GM21360 (cell line): ENCODE data around the gene NAV3.
"Not testable (repeated sequence)": the region's sequence is repeated elsewhere in the genome, so short reads cannot be mapped to it uniquely, and the experiment has no call there.

ENCODE experiments used
- ATAC-seq: cut with Tn5 transposase; IDR thresholded peaks from one replicate; pipeline ENCODE4 v1.9.1; 2021; ENCODE audit warnings: mild to moderate bottlenecking, moderate library complexity; ENCODE audit not compliant: unreplicated experiment

The NAV3 gene

DNA sequence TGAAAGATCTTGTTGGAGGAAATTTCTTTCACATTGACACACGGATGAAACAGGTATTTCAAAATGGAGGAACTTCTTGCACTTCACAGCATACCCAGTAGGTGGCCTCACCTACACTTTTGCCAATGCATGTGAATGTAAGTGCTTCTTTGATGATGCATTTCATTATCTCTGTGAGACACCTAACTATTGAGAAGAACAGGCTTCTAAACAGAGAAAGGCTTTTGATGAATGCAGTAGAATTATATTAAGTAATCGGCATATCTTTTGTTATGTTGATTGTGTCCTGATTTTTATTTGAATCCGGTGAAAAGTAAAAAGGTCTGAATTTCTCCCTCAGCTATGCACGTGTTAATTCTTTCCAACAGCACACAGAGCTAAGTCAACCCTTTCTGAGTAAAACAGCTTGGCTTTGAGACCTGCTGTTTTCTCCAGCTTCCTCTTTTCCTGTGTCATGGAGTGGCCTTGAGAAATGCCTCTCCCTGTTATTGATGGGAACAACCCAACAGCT is 399.0 kb downstream of the NAV3 start:
- ATAC-seq, result peak; percentile 98

DNA sequence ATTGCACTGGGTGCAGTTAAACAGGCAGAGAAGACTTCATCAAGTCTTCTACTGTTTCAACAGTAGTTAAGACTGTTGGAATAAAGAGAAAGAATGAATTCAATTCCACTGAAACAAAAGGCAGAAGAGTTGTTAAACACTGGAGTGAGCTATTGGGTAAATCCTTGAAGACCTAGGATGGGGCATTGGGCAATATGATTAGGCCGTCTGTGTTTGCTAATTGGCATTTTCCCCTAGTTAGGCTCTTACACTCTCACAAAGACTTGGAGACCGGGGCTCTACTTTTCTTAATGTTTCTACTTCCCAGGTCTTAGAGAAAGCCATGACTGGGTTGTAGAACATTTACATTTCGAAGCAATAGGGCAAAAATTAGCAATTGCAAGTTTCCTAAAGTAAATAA is 402.1 kb downstream of the NAV3 start:
- ATAC-seq, result no peak

DNA sequence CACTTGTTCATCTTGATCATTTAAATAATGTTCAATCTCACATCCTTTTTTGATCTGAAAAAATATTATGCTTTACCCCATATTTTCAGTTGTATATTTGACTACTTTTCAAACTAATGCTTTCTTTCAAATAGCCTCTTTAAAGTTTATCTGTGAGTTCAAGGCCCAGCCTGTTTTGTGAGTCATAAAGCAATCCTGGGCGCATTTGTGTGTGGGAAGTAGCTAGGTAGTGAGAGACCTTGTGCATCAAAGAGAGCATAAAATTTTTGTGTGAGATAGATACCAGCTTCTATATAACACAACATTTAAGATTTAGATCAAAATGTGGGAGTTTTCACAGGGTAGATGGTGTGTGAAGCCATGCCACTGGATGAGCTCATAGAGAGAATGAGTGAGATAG is 405.6 kb downstream of the NAV3 start:
- no peak for ATAC-seq

DNA sequence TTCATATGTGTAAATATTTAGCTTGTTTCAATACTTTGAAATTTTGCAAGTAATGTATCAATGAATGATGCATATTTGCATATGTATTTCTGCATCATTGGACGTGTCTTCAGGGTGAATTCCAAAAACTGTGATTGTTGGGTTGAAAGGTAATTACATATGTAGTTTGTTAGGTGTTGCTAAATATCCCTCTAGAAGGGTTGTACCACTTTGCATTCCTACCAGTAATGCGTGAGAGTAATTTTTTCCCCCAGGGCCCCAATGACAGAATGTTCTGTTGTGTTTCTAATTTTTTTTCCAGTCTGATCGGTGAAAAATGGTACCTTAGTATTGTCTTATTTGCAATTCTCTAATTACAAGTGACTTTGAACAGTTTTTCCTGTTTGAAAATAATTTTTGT is 408.9 kb downstream of the NAV3 start:
- no peak for ATAC-seq

DNA sequence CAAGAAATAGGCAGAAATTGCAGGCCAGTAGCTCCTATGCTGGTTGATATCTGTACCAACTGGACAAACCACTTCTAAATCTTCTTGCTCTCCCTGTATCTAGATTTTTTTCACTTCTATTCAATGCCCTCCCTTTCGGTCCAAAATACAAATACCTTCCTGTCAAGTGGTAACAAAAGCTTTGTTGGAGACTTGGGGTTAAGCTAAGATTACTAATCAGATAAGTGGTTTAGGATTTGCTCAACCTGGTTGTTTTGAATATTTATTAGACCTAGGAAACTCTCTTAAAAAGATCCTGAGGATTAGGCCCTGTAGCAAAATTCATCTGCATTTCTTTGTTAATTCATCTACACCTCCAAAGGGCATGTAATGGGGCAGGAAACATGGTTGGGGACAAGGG is 410.1 kb downstream of the NAV3 start:
- no peak for ATAC-seq

DNA sequence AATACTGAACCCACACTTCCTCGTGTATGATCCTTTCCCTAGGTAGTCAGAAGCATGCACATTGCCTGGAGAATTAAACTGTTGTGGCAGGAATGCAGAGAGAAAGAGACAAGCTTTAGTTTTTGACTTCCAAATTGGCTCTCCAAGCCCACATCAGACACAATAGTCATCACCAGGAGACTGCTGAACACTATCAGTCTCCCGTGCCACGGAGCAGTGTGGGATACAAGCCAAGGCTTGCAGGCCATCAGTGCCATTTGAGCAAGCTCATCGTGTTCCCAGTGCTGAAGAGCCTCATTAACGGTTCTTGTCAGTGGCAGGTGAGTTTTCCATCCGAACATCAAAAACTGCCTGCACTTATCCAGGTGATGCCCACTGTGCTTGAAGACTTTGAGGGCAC is 410.8 kb downstream of the NAV3 start:
- no peak for ATAC-seq

DNA sequence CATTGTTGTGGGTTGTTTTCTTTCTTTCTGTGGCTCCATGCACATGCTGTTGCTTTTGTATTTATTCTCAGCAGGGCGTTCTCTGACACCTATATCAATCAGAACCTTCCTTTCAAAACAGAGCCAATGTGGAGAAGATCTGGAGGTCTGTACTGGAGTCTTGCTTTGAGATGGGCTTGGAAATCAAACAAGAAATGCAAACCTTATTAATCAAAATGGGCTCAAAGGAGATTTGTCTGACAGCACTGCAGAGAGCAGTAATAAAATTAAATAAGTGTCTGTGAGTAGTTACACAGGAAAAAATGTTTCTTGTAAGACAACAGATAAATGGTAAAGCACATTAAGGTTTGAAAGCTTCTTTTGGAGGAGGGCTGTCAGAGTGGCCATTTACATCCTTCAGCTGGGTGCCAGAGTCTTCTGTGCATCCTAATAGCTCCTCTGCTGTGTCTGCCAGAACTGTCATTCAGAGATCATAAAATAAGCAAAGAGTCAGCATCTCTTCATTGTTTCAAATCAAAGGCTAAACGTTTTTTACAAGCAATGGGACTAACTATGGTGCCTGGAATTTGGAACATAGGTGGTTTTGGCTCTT is 414.3 kb downstream of the NAV3 start:
- no peak for ATAC-seq

DNA sequence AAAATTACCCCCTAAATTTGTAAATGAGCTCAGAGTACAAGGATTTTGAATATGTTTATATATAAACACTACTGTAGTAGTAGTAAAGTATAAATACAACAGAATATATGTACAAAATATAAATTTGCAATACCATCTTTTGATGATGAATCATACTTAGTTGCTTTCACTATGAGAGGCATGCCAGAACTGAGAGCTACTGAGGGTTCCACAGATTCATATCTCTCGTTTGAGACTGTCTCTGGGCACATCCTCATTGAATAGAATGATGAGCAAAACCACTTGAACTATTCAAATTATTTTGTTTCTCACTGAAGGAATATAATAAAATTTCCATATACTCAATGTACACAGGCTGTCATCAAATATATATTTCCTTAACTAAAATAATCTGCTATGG is 417.6 kb downstream of the NAV3 start:
- no peak for ATAC-seq

DNA sequence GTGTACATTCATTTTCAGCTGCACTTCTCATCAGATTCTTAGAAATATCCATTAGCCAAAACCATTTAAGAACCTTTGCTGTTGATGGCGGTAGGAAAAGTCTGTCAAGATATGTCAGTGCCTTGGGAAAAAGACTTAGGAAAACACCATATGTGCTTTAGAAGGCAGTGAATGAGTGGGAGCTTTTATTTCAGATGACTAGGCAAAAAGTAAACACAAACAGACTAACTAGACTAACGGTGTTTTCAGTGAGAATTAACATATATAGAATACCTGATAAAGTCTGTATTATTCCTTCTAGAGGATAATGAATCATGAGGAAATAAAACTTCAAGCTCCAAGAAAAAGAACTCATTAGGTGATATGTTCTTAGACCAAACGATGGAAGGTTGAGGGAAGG is 418.9 kb downstream of the NAV3 start:
- no peak for ATAC-seq

DNA sequence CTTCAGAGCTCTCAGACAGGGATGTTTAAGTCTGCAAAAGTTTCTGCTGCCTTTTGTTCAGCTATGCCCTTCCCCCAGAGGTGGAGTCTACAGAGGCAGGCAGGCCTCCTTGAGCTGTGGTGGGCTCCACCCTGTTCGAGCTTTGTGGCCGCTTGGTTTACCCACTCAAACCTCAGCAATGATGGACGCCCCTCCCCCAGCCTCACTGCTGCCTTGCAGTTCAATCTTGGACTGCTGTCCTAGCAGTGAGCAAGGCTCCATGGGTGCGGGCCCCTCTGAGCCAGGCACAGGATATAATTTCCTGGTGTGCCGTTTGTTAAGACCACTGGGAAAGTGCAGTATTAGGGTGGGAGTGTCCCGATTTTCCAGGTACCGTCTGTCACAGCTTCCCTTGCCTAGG is 427.0 kb downstream of the NAV3 start:
- not testable (repeated sequence) for ATAC-seq

DNA sequence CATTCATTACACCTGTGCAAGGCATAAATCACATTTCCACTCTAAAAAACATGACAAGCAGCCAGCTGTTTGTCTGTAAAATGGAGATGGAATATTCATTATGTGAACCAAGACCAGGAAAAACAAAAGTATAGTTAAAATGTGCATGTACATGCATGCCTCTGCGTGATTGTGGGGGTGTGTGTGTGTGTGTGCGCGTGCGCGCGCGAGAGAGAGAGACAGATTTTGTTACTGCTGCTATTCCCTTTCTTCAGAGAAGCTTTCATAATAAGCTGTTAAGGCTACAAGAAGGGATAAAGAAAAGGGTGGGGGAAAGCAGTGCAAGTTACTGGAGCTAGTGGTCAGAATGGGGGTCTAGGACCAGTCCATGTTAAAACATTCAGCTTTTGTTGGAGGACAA is 430.3 kb downstream of the NAV3 start:
- ATAC-seq, result no peak

DNA sequence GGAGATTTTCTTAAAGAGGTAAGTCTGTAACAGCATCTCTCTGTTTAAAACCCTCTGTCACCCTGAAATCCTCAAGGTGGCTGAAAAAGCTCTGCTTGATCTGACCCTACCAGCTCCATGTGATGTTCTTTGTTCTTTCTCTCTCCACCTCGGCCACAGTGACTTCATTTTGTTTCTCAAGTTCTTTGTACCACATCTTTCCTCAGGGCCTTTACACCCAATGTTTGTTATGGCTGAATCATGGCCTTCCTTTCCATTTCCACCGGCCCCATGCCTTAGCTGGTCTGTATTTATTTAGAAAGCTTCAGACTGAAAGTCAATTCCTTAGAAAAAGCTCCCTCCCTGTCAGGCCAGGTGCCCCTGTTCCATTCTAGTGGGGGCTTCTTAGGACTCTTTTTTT is 431.2 kb downstream of the NAV3 start:
- no peak for ATAC-seq
